Endodermal cell (in vitro differentiated cells): ENCODE data around the gene ERMP1. TPM values are rescaled to one million over a fixed set of nuclear protein-coding genes. Genes with fewer than 3 reads are reported as not detected.

Experiments used
- DNase-seq: peaks from one replicate; pipeline ENCODE4 v3.0.0-alpha.2; 2017
- H3K27ac ChIP-seq: 2 replicates; pipeline ENCODE4 v1.5.1; 2013; ENCODE audit warnings: mild to moderate bottlenecking, low read depth, low read length, moderate library complexity
- H3K27me3 ChIP-seq: 2 replicates; pipeline ENCODE4 v1.6.1; 2013; ENCODE audit warnings: mild to moderate bottlenecking, low read length, moderate library complexity; ENCODE audit not compliant: insufficient read depth, control insufficient read depth, poor library complexity, severe bottlenecking
- H3K36me3 ChIP-seq: 2 replicates; pipeline ENCODE4 v1.7.0; 2013; ENCODE audit warnings: mild to moderate bottlenecking, low read length, moderate library complexity; ENCODE audit not compliant: control insufficient read depth, insufficient read depth
- H3K4me1 ChIP-seq: one replicate; pipeline ENCODE4 v1.7.0; 2013; ENCODE audit warnings: low read length; ENCODE audit not compliant: control insufficient read depth, insufficient read depth
- H3K4me3 ChIP-seq: 2 replicates; pipeline ENCODE4 v1.5.1; 2013; ENCODE audit warnings: mild to moderate bottlenecking, low read length, moderate library complexity
- H3K9ac ChIP-seq: 2 replicates; pipeline ENCODE4 v1.6.1; 2013; ENCODE audit warnings: mild to moderate bottlenecking, low read length, moderate library complexity; ENCODE audit not compliant: poor library complexity, severe bottlenecking; ENCODE audit errors: extremely low read depth
- H3K9me3 ChIP-seq: 2 replicates; pipeline ENCODE4 v1.6.1; 2013; ENCODE audit warnings: mild to moderate bottlenecking, low read length, moderate library complexity; ENCODE audit not compliant: control insufficient read depth
- H3K27ac Mint-ChIP-seq: 2 replicates; pipeline ENCODE4 v1.8.0; 2020; ENCODE audit warnings: mixed read lengths
- H3K27me3 Mint-ChIP-seq: 2 replicates; pipeline ENCODE4 v1.8.0; 2021; ENCODE audit warnings: mild to moderate bottlenecking, mixed read lengths; ENCODE audit not compliant: insufficient read depth
- H3K36me3 Mint-ChIP-seq: 2 replicates; pipeline ENCODE4 v1.8.0; 2020; ENCODE audit warnings: low read depth, mixed read lengths
- H3K4me1 Mint-ChIP-seq: 2 replicates; pipeline ENCODE4 v1.8.0; 2020; ENCODE audit warnings: mixed read lengths
- H3K4me3 Mint-ChIP-seq: 2 replicates; pipeline ENCODE4 v1.8.0; 2020; ENCODE audit warnings: mild to moderate bottlenecking, moderate library complexity, mixed read lengths
- H3K9me3 Mint-ChIP-seq: 2 replicates; pipeline ENCODE4 v1.8.0; 2020; ENCODE audit warnings: mild to moderate bottlenecking, mixed read lengths
- CTCF ChIP-seq: fragments of 200-600 bp; sonication (generic); conservative IDR thresholded peaks from 2 replicates; pipeline ENCODE4 v1.5.0; 2021; ENCODE audit warnings: antibody characterized with exemption, mild to moderate bottlenecking
- WGBS, 2 experiments: methylation state at CpG; one replicate each; pipeline versions ENCODE4 v1.1.5 to v1.1.7; 2013; ENCODE audit warnings: missing lambda C conversion rate in 2 of 2, mixed read lengths in 1 of 2; ENCODE audit not compliant: insufficient coverage in 1 of 2, insufficient read length in 1 of 2; 5-methylcytosine and 5-hydroxymethylcytosine counted together
- total RNA-seq, 2 donors: library from RNA; stranded (reverse); fragmentation: NEBNext Ultra II Directional in 1 of 2; extraction: Animal tissue kit (Norgen Biotek cat#: 25700) in 1 of 2; gene quantifications; 2 replicates in 1 of 2; 3 replicates in 1 of 2; pipeline ENCODE4 v1.2.1, GENCODE V29; 2021

ERMP1 gene
- total RNA-seq, 2 donors from 2014 or later = 22.8 to 36.0 TPM

GRCh38 chr9:5842929-5843793 lies 10.2 kb upstream of the ERMP1 start:
- no peak overlapping the region for H3K4me3 Mint-ChIP-seq
- 87 to 93% methylated on average over 3 to 5 of the region's 5 CpGs for WGBS, 2 experiments
- Histone ChIP-seq H3K4me3 (peak overlapping the region; percentile 23), H3K9ac (no peak overlapping the region), H3K4me1 (peaks cover 16% of the 10 kb centered on the region), H3K27ac (no peak overlapping the region), H3K27me3 (no peaks in the 10 kb centered on the region), H3K36me3 (no peaks in the 10 kb centered on the region), H3K9me3 (no peaks in the 10 kb centered on the region)
- H3K4me1 Mint-ChIP-seq = peaks cover 27% of the 10 kb centered on the region
- peaks cover 6% of the 10 kb centered on the region for H3K9me3 Mint-ChIP-seq
- H3K27me3 Mint-ChIP-seq = no peaks in the 10 kb centered on the region
- TF ChIP-seq CTCF = no peak
- DNase-seq = no peak
- H3K27ac Mint-ChIP-seq = no peak overlapping the region
- peaks cover 1% of the 10 kb centered on the region for H3K36me3 Mint-ChIP-seq

GRCh38 chr9:5841771-5842573 lies 9.1 kb upstream of the ERMP1 start:
- no peaks in the 10 kb centered on the region for H3K36me3 ChIP-seq
- WGBS, 2 experiments = 91 to 94% methylated on average over 5 to 11 of the region's 12 CpGs
- Mint-ChIP-seq H3K4me1 (peaks cover 24% of the 10 kb centered on the region), H3K36me3 (peaks cover 1% of the 10 kb centered on the region), H3K27ac (no peak overlapping the region), H3K27me3 (no peaks in the 10 kb centered on the region), H3K4me3 (no peak overlapping the region), H3K9me3 (peaks cover 6% of the 10 kb centered on the region)
- no peak overlapping the region for H3K27ac ChIP-seq
- H3K9ac ChIP-seq = no peak overlapping the region
- no peak for TF ChIP-seq CTCF
- H3K27me3 ChIP-seq = peaks cover 2% of the 10 kb centered on the region
- no peaks in the 10 kb centered on the region for H3K9me3 ChIP-seq
- H3K4me3 ChIP-seq = no peak overlapping the region
- peaks cover 16% of the 10 kb centered on the region for H3K4me1 ChIP-seq
- DNase-seq = no peak

- H3K27ac Mint-ChIP-seq = no peak overlapping the region
- peaks cover 16% of the 10 kb centered on the region for H3K4me1 ChIP-seq
- H3K36me3 Mint-ChIP-seq = peaks cover 1% of the 10 kb centered on the region
- H3K4me3 Mint-ChIP-seq = no peak overlapping the region
- H3K27ac ChIP-seq = no peak overlapping the region
- peaks cover 8% of the 10 kb centered on the region for H3K27me3 Mint-ChIP-seq
- DNase-seq = no peak
- peaks cover 24% of the 10 kb centered on the region for H3K4me1 Mint-ChIP-seq
- H3K9me3 ChIP-seq = no peaks in the 10 kb centered on the region
- no peak for TF ChIP-seq CTCF
- peaks cover 6% of the 10 kb centered on the region for H3K9me3 Mint-ChIP-seq
- H3K9ac ChIP-seq = no peak overlapping the region
- H3K4me3 ChIP-seq = no peak overlapping the region
- WGBS, 2 experiments = 90 to 93% methylated on average over 3 of the region's 3 CpGs
- H3K36me3 ChIP-seq = no peaks in the 10 kb centered on the region
- H3K27me3 ChIP-seq = peaks cover 14% of the 10 kb centered on the region
Observed at GRCh38 chr9:5840788-5841187, 7.9 kb upstream of the ERMP1 start.
